Endothelial cell of umbilical vein (primary cell): ENCODE data around the gene ARL5C. TPM values are rescaled to one million over a fixed set of nuclear protein-coding genes. Genes with fewer than 3 reads are reported as not detected.

Experiments
- BruUV-seq: library from RNA; stranded (reverse); fragments of 400-500 nt; replicated peaks from 2 replicates; lab custom pipeline; 2021; lab: Mats Ljungman, UMichigan
- CTCF ChIA-PET: fragments of 300-600, 350-600 bp; sonication (Branson Sonifier 250); formaldehyde crosslinking; loops from one replicate; lab custom pipeline; 2021; ENCODE audit warnings: antibody characterized with exemption, inconsistent platforms; lab: Charles Lee
- POLR2A ChIA-PET: fragments of 300-600, 350-600 bp; sonication (Branson Sonifier 250); formaldehyde crosslinking; loops from one replicate; lab custom pipeline; 2021; ENCODE audit warnings: antibody characterized with exemption, inconsistent platforms; lab: Charles Lee
- DNase-seq: peaks from one replicate; pipeline ENCODE4 v3.0.0-alpha.2; 2011; ENCODE audit warnings: low read depth, low spot score
- FAIRE-seq: peaks from 2 replicates; lab custom pipeline; 2011; peaks lifted over from hg19 to GRCh38; lab: Jason Lieb, UNC
- H2AFZ ChIP-seq: 2 replicates; pipeline ENCODE4 v1.6.0; 2012; ENCODE audit warnings: low read depth, low read length, control low read depth, inconsistent platforms
- H3K27ac ChIP-seq: 2 replicates; pipeline ENCODE4 v1.5.1; 2011; ENCODE audit warnings: low read depth, mild to moderate bottlenecking, control low read depth, low read length, moderate library complexity; ENCODE audit not compliant: insufficient read depth
- H3K27me3 ChIP-seq, 2 experiments: 2 replicates each; pipeline versions ENCODE4 v1.6.0 to v1.6.1; 2011; ENCODE audit warnings: low read length in 2 of 2, mixed read lengths in 1 of 2; ENCODE audit not compliant: control insufficient read depth in 2 of 2, insufficient read depth in 2 of 2
- H3K36me3 ChIP-seq, 2 experiments: 2 replicates in 1 of 2; 3 replicates in 1 of 2; pipeline ENCODE4 v1.5.1; 2011; ENCODE audit warnings: low read length in 2 of 2, mild to moderate bottlenecking in 1 of 2, moderate library complexity in 1 of 2; ENCODE audit not compliant: control insufficient read depth in 2 of 2, insufficient read depth in 2 of 2; ENCODE audit errors: extremely low read depth in 1 of 2
- H3K4me1 ChIP-seq: 3 replicates; pipeline ENCODE4 v1.5.1; 2011; ENCODE audit warnings: mild to moderate bottlenecking, low read length; ENCODE audit not compliant: control insufficient read depth, insufficient read depth; ENCODE audit errors: extremely low read depth
- H3K4me2 ChIP-seq: 2 replicates; pipeline ENCODE4 v1.6.1; 2011; ENCODE audit warnings: low read length, control low read depth, mixed read lengths; ENCODE audit not compliant: insufficient read depth
- H3K4me3 ChIP-seq, 3 experiments: fragments of 200-600 bp in 1 of 3; sonication (generic), shearing (Covaris generic) in 1 of 3; replicated peaks in 1 of 3; 2 replicates each; pipeline ENCODE4 v1.5.1; 2011 to 2016; ENCODE audit warnings: control low read depth in 3 of 3, low read length in 3 of 3, mild to moderate bottlenecking in 2 of 3, inconsistent platforms in 1 of 3, low read depth in 1 of 3, moderate library complexity in 1 of 3; ENCODE audit not compliant: insufficient read depth in 1 of 3
- H3K79me2 ChIP-seq: 2 replicates; pipeline ENCODE4 v1.6.0; 2012; ENCODE audit warnings: low read length, inconsistent platforms; ENCODE audit not compliant: control insufficient read depth, insufficient read depth
- H3K9ac ChIP-seq: replicated peaks from 2 replicates; pipeline ENCODE3; 2011; ENCODE audit warnings: low read length, control low read depth; ENCODE audit not compliant: insufficient read depth; ENCODE audit errors: extremely low read depth
- H3K9me1 ChIP-seq: replicated peaks from 3 replicates; pipeline ENCODE4 v1.6.0; 2011; ENCODE audit warnings: mild to moderate bottlenecking, low read length; ENCODE audit not compliant: control insufficient read depth, insufficient read depth; ENCODE audit errors: extremely low read depth
- H3K9me3 ChIP-seq: replicated peaks from 2 replicates; pipeline ENCODE4 v1.5.1; 2012; ENCODE audit warnings: low read length, inconsistent platforms; ENCODE audit not compliant: control insufficient read depth, insufficient read depth
- H4K20me1 ChIP-seq: replicated peaks from 2 replicates; pipeline ENCODE3; 2011; ENCODE audit warnings: mild to moderate bottlenecking, low read length; ENCODE audit not compliant: control insufficient read depth, insufficient read depth; ENCODE audit errors: extremely low read depth
- EZH2 ChIP-seq: IDR thresholded peaks from 2 replicates; pipeline ENCODE4 v1.6.1; 2012; ENCODE audit warnings: borderline replicate concordance, low read depth, mild to moderate bottlenecking, moderate library complexity, low read length, inconsistent platforms; ENCODE audit not compliant: severe bottlenecking
- FOS ChIP-seq: IDR thresholded peaks from 2 replicates; pipeline ENCODE4 v1.6.1; 2011; ENCODE audit warnings: mild to moderate bottlenecking, low read length, moderate library complexity, borderline replicate concordance; ENCODE audit not compliant: insufficient read depth
- GATA2 ChIP-seq: IDR thresholded peaks from 2 replicates; pipeline ENCODE4 v1.7.0; 2011; ENCODE audit warnings: low read depth, mild to moderate bottlenecking, moderate library complexity, mixed read lengths, low read length; ENCODE audit not compliant: insufficient read length, insufficient read depth
- JUN ChIP-seq: IDR thresholded peaks from 2 replicates; pipeline ENCODE4 v1.6.1; 2011; ENCODE audit warnings: borderline replicate concordance, low read depth; ENCODE audit not compliant: insufficient read length, insufficient read depth
- MAX ChIP-seq: IDR thresholded peaks from 2 replicates; pipeline ENCODE4 v1.6.1; 2011; ENCODE audit not compliant: insufficient read depth, insufficient read length
- MYC ChIP-seq: IDR thresholded peaks from one replicate; pipeline ENCODE4 v1.6.1; 2011; ENCODE audit warnings: mild to moderate bottlenecking, low read depth, low read length
- POLR2A ChIP-seq: IDR thresholded peaks from 2 replicates; pipeline ENCODE4 v1.6.1; 2012; ENCODE audit warnings: low read depth, mild to moderate bottlenecking, control low read depth, low read length
- POLR2AphosphoS5 ChIP-seq: IDR thresholded peaks from 2 replicates; pipeline ENCODE4 v1.6.1; 2012; ENCODE audit warnings: low read depth, mild to moderate bottlenecking, control low read depth, low read length, moderate library complexity; ENCODE audit not compliant: insufficient read depth
- dilution Hi-C: fragments of 300-500 bp; cut with MboI; formaldehyde crosslinking; loops from one replicate; pipeline ENCODE4 v1.15.0; 2019; ENCODE audit warnings: low sequenced_read_pairs; ENCODE audit not compliant: extremely low pct_ligation_motif_present
- intact Hi-C: fragments of 100-400 bp; cut with micrococcal nuclease; formaldehyde crosslinking; loops from one replicate; pipeline ENCODE4 v1.10.0; 2022
- polyA plus RNA-seq, 4 experiments: library from polyadenylated mRNA; depleted of rRNA in 3 of 4; stranded (reverse) in 3 of 4; unstranded in 1 of 4; fragments of >200 nt; gene quantifications; 2 replicates each; pipeline versions ENCODE4 v1.2.1 to v1.2.3, GENCODE V29; 2011 to 2012; ENCODE audit warnings: missing spikeins in 1 of 4
- total RNA-seq: library from RNA; stranded (reverse); gene quantifications from 2 replicates; pipeline ENCODE4 v1.2.3, GENCODE V29; 2021
- TF ChIP-seq, protein P1 (sequence below), 2 donors: IDR thresholded peaks; 1 replicate in 1 of 2; 2 replicates in 1 of 2; pipeline ENCODE4 v1.5.1; 2011; ENCODE audit warnings: low read length in 2 of 2, mild to moderate bottlenecking in 2 of 2, moderate library complexity in 2 of 2, control low read depth in 1 of 2, inconsistent platforms in 1 of 2, low read depth in 1 of 2; ENCODE audit not compliant: insufficient read depth in 1 of 2; ENCODE audit errors: extremely low read depth in 1 of 2

Gene ARL5C
- total and polyA plus RNA-seq, 2 donors (not counting 3 experiments of a cell fraction or from before 2014, with no cell fraction given) = not detected

DNA sequence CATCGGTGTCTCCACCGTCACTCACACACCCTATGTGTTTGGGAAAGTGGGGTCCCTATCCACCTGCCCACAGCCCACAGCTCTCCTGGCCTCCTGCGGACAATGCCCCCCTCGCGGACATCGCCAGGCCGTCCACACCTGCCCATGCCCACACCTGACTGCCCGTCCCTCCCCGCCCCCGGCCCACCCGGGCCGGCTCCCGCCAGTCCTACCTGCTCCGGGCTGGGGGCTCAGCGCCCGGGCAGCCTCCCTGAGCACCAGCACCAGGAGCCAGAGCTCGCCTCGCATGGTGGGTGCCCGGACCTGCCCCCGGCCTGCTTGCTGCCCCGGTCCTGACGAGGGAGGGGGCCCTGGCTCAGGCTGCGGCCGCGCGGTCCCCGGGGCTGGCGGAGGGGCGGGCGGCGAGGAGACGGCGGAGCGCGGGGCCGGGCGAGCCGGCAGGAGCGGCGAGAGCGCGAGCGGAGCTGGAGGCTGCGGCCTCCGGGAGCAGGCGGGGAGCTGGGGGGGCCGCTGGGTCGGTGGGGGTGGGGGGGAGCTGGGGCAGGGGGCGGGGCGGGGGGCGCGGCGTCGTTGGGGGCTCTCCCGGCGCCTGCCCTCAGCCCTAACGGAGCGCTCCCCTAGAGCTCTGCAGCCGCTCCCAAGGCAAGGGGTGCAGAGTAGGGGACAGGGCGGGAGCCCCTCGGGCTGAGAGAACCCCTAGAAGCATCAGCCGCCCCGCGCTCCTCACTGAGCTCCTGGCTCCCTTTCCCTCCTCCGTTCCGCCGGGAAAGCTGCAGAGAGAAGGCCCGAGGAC, 14.6 kb downstream of the ARL5C start, which contains the start of gene PLXDC1:
Gene PLXDC1, minus strand, starts transcription at position 488 of the 793 bp plus-strand sequence. Its CDS starts 200 bp downstream, at position 288.
- DNase-seq = no peak
- Histone ChIP-seq H3K4me2 (peak within 1 kb of the TSS; percentile 90), H3K9me1 (no peaks in the 10 kb centered on the region), H4K20me1 (no peaks in the 10 kb centered on the region), H3K27ac (no peak within 1 kb of the TSS), H3K4me1 (peaks cover 8% of the 10 kb centered on the region), H2AFZ (no peak within 1 kb of the TSS), H3K4me3 (peak within 1 kb of the TSS in 2 of 3 experiments; percentile 5 to 16), H3K27me3 (peaks cover 18 to 27% of the 10 kb centered on the region in 2 experiments), H3K9ac (no peak within 1 kb of the TSS), H3K79me2 (no peaks in the 10 kb centered on the region), H3K36me3 (no peaks in the 10 kb centered on the region), H3K9me3 (no peaks in the 10 kb centered on the region)
- ChIA-PET POLR2A (interaction anchor here (0.6 to 0.8 kb wide), 2 partner anchors 17 to 168 kb away, joined by 3 read pairs; no protein-coding TSS in a partner anchor), CTCF (interaction anchor here (0.6 to 14.1 kb wide), 6 partner anchors 15 to 361 kb away, joined by 3 to 550 read pairs (median 26); partner anchors contain the start of genes ARL5C and FBXO47)
- intact Hi-C loops (loop anchor here (5.0 kb wide), 2 partner anchors 184 to 399 kb away; partner anchors contain the start of genes FBXO47 and PSMB3), dilution Hi-C loops (no loop called here)
- no TSS peak for BruUV-seq
- FAIRE-seq = no peak
- TF ChIP-seq POLR2AphosphoS5 (no peak), EZH2 (peak; percentile 81), GATA2 (no peak)

DNA sequence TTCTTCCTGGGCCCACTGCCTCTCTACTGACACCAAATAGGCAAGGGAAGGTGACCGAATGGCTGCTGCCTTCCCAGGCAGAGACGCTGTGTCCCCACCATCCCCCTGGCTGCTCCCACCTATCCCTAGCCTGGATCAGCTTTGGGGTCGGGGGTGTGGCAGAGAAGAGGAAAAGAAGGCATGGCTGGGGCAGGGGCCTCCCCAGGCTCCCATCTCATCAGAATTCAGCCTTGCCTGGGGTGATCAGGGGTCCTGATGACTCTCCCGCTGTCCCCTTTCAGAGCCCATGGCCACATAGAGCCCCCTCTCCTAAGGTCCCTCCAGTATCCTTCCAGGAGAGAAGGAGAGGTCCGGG, 15.2 kb downstream of the ARL5C start:
- H2AFZ ChIP-seq = no peak overlapping the region
- no peaks in the 10 kb centered on the region for H3K79me2 ChIP-seq
- FAIRE-seq (no peak), DNase-seq (no peak)
- H3K27ac ChIP-seq = no peak overlapping the region
- no peaks in the 10 kb centered on the region for H3K9me1 ChIP-seq
- ChIA-PET CTCF (interaction anchor here (0.6 to 14.1 kb wide), 3 partner anchors 167 to 361 kb away, joined by 3 to 550 read pairs (median 3); no protein-coding TSS in a partner anchor), POLR2A (interaction anchor here (0.6 kb wide), 1 partner anchor 17 kb away, joined by 3 read pairs; no protein-coding TSS in a partner anchor)
- no peaks in the 10 kb centered on the region for H4K20me1 ChIP-seq
- H3K4me1 ChIP-seq = peaks cover 8% of the 10 kb centered on the region
- no peak overlapping the region for H3K4me3 ChIP-seq
- H3K4me2 ChIP-seq = no peak overlapping the region
- H3K9ac ChIP-seq = no peak overlapping the region
- dilution Hi-C loops = no loop called here
- H3K9me3 ChIP-seq = no peaks in the 10 kb centered on the region
- TF ChIP-seq POLR2AphosphoS5 (no peak), JUN (no peak), POLR2A (no peak), EZH2 (no peak), FOS (no peak), GATA2 (no peak), MAX (no peak), MYC (no peak)
- TF ChIP-seq, protein P1, sequence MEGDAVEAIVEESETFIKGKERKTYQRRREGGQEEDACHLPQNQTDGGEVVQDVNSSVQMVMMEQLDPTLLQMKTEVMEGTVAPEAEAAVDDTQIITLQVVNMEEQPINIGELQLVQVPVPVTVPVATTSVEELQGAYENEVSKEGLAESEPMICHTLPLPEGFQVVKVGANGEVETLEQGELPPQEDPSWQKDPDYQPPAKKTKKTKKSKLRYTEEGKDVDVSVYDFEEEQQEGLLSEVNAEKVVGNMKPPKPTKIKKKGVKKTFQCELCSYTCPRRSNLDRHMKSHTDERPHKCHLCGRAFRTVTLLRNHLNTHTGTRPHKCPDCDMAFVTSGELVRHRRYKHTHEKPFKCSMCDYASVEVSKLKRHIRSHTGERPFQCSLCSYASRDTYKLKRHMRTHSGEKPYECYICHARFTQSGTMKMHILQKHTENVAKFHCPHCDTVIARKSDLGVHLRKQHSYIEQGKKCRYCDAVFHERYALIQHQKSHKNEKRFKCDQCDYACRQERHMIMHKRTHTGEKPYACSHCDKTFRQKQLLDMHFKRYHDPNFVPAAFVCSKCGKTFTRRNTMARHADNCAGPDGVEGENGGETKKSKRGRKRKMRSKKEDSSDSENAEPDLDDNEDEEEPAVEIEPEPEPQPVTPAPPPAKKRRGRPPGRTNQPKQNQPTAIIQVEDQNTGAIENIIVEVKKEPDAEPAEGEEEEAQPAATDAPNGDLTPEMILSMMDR (IDR thresholded peaks at IDR 0.05; ENCODE audit: extremely low read depth in 1 of 2, insufficient read depth in 1 of 2, low read depth in 1 of 2, low read length in 2 of 2) = no peak
- H3K27me3 ChIP-seq = peaks cover 18 to 27% of the 10 kb centered on the region in 2 experiments
- intact Hi-C loops = loop anchor here (5.0 kb wide), 2 partner anchors 183 to 398 kb away; partner anchors contain the start of genes FBXO47 and PSMB3
- no TSS peak for BruUV-seq
- no peaks in the 10 kb centered on the region for H3K36me3 ChIP-seq
